ENCODE measurements around the gene RBFOX1.

RBFOX1 gene

DNA sequence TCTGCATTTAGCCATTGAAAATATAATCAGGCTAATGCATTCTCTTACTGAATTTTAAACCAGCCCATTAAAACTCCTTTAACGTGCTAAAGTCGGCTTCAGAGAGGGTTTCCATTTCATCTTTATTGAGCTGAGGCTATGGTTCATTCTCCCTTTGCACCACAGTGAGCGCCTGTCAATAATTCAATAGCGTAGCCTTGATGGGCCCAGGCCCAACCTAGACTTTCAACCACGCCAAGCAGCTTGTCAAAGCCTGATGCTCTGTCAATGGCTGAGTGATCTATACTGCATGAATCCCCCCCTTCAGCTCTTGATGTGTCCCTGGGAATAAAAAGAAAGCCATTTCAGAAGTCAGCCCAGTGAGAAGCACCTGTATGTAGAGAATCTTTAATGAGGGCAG lies 106.0 kb downstream of the RBFOX1 start:
- ChIA-PET CTCF (no interaction called here), POLR2A (no interaction called here)
- no peak for DNase-seq (ENCODE audit: extremely low spot score)

DNA sequence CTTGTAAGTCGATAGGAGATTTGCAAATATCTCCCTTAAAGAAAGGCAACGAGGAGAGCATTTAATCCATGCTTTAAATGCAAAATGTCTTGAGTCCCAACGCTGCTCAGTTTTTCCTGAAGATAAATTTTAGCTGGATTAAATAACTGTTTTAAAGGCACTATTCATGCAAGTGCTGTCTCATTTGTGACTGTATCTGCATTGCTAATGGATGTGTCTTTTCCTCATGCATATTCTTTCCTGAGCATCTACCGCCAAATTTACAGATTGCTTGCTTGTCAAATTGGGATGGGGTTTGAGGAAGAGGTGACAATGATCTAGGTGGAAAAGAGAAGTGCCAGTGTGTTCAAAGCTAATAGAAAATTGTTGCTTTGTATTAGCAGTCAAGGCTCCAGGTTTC lies 106.9 kb downstream of the RBFOX1 start:
- CTCF ChIA-PET, result no interaction called here

More for the DNA sequence above, 106.0 kb downstream of the RBFOX1 start:
- TF ChIP-seq, protein P1, sequence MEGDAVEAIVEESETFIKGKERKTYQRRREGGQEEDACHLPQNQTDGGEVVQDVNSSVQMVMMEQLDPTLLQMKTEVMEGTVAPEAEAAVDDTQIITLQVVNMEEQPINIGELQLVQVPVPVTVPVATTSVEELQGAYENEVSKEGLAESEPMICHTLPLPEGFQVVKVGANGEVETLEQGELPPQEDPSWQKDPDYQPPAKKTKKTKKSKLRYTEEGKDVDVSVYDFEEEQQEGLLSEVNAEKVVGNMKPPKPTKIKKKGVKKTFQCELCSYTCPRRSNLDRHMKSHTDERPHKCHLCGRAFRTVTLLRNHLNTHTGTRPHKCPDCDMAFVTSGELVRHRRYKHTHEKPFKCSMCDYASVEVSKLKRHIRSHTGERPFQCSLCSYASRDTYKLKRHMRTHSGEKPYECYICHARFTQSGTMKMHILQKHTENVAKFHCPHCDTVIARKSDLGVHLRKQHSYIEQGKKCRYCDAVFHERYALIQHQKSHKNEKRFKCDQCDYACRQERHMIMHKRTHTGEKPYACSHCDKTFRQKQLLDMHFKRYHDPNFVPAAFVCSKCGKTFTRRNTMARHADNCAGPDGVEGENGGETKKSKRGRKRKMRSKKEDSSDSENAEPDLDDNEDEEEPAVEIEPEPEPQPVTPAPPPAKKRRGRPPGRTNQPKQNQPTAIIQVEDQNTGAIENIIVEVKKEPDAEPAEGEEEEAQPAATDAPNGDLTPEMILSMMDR (IDR thresholded peaks at IDR 0.05; ENCODE audit: control extremely low read depth, extremely low read depth, low read depth, missing control alignments), result no peak

DNA sequence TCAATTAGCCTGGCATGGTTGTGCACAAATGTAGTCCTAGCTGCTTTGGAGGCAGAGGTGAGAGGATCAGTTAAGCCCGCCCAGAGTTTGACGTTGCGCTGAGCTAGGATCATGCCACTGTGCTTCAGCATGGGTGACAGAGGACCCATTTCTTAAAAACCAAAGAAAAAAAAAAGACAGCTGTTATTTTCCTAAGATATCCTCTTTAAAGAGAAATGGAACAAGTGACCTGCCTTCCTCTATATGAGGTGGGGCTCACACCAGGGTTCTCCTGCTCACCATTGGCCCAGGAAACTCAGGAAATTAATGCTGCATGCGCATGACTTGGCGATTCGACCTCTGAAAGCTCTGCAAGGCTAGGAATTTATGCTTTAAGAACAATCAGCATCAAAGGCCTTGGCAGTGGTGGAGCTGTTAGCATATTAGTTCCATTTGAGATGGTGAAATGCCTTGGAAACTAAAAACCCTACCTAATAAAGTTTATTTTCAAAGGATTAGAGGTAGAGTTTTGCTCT lies 108.3 kb downstream of the RBFOX1 start:
- DNase-seq (ENCODE audit: extremely low spot score), result no peak
- ChIA-PET CTCF (no interaction called here), POLR2A (no interaction called here)
- TF ChIP-seq, protein P1 (IDR thresholded peaks at IDR 0.05; ENCODE audit: control extremely low read depth, extremely low read depth, low read depth, missing control alignments), result no peak

More for the DNA sequence above, 106.9 kb downstream of the RBFOX1 start:
- no peak for DNase-seq (ENCODE audit: extremely low spot score)
- TF ChIP-seq, protein P1 (IDR thresholded peaks at IDR 0.05; ENCODE audit: control extremely low read depth, extremely low read depth, low read depth, missing control alignments), result no peak
- POLR2A ChIA-PET, result no interaction called here

DNA sequence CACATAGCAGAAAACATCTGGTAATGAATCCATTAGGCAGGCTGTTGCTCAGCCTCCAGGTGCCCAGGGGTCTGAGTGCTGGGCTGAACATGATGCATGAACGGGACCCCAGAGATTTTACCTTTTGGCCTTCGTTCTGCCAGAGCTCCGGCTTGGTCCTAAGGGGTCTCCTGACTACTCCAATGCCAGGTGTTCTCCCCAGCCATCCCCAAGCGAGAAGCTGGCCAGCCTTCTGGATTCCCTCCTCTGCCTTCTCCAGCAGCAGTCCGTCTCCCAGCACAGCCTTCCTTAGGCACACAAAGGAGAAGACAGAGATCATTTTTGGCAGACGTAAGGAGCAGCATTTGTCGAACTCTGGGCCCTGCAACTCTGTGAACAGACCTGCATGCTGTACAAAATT lies 109.4 kb downstream of the RBFOX1 start:
- POLR2A ChIA-PET, result no interaction called here
- TF ChIP-seq, protein P1 (IDR thresholded peaks at IDR 0.05; ENCODE audit: control extremely low read depth, extremely low read depth, low read depth, missing control alignments), result no peak
- no peak for DNase-seq (ENCODE audit: extremely low spot score)
- CTCF ChIA-PET, result no interaction called here

GRCh38 chr16:7443142-7443541 lies 110.5 kb downstream of the RBFOX1 start:
- ChIA-PET POLR2A (no interaction called here), CTCF (no interaction called here)
- TF ChIP-seq, protein P1 (IDR thresholded peaks at IDR 0.05; ENCODE audit: control extremely low read depth, extremely low read depth, low read depth, missing control alignments), result no peak
- DNase-seq (ENCODE audit: extremely low spot score), result no peak

DNA sequence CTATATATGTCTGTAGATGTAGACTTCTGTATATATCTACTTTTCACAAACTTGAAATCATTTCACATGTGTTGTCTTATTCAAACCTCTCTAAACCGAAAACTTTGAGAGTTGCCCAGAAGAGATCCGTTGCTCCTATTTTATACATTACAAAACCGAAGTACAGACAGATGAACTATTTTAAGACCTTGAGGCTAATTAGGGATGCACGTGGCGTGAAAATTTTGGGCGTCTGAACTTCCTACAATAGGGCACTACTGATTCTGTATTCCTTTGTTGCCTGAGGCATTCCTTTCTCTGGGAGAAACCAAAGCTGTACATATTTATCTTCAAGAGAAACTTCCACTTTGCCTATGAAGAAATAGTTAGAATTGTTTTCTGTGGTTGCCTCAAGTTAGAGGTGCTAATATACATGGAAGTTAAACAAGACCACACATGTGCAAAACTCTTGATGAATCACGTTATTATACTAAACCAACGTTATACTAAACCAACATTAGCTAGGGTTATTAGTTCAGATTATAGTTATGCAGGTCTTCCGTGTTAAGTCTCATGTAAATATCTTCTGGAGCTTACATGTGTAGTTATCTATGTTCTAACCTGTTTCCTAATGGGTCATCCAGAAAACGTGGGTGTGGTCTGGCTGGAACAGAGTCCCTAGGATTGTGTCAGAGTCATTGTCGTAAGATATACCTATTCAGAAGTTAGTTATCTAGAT lies 111.2 kb downstream of the RBFOX1 start:
- TF ChIP-seq, protein P1 (IDR thresholded peaks at IDR 0.05; ENCODE audit: control extremely low read depth, extremely low read depth, low read depth, missing control alignments), result no peak
- no peak for DNase-seq (ENCODE audit: extremely low spot score)
- POLR2A ChIA-PET, result no interaction called here
- CTCF ChIA-PET, result no interaction called here

All from GM10248 (cell line).